HG02678 (cell line): ENCODE measurements around the gene NUP88.

Experiments
- ATAC-seq: cut with Tn5 transposase; IDR thresholded peaks from one replicate; pipeline ENCODE4 v1.9.1; 2021; ENCODE audit warnings: mild to moderate bottlenecking, moderate library complexity; ENCODE audit not compliant: unreplicated experiment

The NUP88 gene

DNA sequence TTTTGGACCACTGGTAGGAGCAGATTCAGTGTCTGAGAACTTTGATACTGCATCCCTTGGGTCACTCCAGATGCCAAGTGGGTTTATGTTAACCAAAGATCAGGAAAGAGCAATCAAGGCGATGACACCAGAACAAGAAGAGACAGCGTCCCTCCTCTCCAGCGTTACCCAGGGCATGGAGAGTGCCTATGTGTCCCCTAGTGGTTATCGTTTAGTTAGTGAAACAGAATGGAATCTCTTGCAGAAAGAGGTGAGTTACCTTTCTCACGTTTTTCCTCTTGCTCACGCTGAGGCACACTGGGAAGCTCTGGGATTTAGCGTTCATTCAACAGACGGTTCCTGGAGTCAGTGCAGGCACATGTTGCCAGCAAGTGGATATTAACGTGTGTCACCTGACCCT, 58.0 kb downstream of the NUP88 start:
- ATAC-seq = no peak

DNA sequence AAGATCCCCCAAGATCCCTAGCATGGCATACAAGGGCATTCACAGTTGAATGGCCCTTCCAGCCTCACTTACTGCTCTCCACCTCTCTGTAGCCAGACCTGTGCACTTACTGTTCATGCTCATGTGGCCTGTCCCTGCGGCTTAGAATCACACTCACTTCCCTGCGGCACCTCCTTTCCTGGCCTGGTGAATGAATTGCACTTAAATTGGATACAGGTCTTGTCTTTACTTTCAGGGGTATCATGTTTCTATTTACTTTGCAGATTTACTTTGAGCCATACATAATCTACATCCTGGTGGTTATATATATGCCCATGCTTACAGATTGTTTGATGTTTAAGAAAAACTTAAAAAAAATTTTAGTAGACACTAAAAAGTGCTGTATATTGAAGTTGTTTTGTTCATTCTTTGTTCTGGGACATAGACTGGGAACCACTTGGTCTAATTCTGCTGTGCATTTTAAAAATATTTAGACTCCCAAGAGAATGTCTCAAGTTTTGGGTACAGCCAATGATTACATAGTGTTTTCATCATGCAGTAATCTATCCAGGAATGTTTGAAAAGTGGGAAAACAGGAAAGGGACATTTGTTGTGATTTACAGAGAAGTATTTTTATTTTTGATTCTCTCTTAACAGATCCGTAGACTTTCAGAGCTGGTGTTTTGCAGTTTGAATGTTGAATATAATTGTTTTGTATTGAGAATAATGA, 63.9 kb downstream of the NUP88 start:
- no peak for ATAC-seq

DNA sequence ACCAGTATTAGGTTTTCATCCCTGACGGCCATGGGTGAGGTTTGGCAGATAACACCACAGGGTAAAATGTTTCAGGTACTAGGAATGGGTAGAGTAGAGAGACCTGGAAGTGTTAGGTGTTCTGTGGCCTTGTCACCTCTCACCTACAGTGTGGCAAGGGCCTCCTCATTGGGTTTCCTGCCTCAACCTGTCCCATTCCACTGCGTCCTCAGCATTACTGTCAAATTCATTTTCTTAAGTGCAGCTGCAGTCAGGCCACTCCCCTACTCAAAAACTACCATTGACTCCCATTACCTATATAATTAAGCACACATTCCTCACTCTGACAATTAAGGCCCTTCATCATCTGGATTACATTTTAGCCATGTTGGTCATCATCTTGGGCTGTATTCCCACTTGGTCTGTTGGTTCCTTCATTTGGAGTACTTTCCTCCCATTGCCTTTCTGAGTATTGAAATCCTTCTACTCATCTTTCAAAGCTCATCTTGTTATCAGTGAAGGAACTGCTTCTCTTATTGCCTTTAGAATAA, 64.5 kb downstream of the NUP88 start:
- ATAC-seq = no peak

DNA sequence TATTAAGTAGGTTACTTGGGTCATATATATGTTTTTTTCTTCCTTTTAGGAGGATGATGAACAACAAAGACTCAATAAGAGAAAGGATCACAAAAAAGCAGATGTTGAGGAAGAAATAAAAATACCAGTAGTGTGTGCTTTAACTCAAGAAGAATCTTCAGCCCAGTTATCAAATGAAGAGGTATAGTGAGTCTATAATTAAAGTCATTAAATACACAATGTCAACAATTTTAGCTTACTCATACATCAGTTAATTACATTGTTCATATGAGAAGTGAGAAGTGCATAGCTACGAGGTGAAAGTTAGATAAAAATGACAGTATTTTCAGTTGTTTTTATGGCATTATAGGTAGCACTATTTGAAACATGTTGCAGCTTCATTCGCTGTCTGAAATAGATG, 65.2 kb downstream of the NUP88 start:
- ATAC-seq = no peak

DNA sequence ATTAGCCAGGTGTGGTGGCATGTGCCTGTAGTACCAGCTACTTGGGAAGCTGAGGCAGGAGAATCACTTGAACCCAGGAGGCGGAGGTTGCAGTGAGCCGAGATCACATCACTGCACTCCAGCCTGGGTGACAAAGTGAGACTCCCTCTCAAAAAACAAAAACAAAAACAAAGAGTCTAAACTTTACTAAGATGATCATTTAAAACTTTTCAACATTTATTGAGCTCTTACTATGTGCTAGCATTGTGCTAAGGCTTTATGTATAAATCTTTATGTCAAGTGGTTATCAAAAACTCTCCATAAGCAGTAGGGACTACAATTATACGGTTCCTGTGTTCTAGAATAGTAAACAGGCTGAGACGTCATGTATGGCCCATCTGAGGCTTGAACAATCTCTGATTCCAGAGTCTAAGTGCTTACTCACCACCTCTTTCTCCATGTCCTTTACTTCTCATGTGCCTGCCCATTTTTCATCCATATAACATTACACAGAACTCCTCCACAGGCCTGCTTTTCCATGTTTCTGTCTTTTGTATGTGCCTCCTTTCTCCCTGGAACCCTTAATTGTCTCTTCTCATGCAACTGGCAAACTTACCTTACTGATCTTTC, 66.7 kb downstream of the NUP88 start:
- no peak for ATAC-seq

DNA sequence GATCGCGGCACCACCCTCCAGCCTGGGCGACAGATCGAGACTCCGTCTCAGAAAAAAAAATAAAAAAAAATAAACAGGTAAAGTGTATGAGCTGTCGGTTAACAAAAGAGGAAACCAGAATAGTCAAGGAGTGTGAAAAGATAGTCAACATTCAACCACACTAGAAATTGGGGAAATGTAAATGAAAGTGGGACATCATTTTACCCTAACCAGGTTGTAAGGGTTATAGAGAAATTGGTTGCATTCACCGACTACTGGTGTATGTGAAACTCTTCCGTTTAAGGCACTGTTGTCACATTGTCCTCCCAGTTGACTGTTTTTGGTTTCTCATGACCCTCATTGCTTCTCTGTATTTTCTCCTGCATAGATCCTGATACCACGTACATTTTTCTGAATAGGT, 74.5 kb downstream of the NUP88 start:
- ATAC-seq = no peak
